Esophagus squamous epithelium (tissue), 4 donors: ENCODE measurements around the gene RNF13.

Experiments used
- POLR2A ChIP-seq, 4 donors: fragments of 450-650 bp; IDR thresholded peaks; one replicate each; pipeline ENCODE4 v1.6.1; 2017; ENCODE audit warnings: antibody characterized with exemption in 4 of 4, mild to moderate bottlenecking in 4 of 4, moderate library complexity in 3 of 4
- TF ChIP-seq, protein P1 (sequence below), 6 experiments: fragments of 450-650 bp in 4 of 6; fragments of 200-600 bp in 2 of 6; sonication (generic) in 2 of 6; IDR thresholded peaks; one replicate each; pipeline ENCODE4 v1.5.1; 2016 to 2019; ENCODE audit warnings: antibody characterized with exemption in 6 of 6, mild to moderate bottlenecking in 4 of 6, moderate library complexity in 4 of 6

DNA sequence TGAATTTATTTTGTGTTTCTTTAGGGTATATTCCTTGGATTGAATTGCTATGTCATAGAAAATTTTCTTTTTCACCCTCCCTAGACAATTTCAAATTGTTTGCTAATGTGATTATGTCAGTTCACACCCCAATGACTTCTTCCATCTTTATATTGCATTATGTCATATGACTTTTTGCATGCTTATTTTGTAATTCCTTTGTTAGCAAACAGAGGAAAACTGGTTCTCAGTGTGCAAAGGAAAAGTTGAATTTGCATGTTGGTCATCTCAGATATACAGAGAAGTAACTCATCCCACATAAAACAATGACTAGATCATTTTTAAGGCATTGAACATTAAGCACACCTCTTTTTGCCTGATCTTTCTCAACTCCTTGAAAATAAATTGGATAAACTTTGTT is 3.3 kb upstream of the RNF13 start:
- TF ChIP-seq, protein P1, sequence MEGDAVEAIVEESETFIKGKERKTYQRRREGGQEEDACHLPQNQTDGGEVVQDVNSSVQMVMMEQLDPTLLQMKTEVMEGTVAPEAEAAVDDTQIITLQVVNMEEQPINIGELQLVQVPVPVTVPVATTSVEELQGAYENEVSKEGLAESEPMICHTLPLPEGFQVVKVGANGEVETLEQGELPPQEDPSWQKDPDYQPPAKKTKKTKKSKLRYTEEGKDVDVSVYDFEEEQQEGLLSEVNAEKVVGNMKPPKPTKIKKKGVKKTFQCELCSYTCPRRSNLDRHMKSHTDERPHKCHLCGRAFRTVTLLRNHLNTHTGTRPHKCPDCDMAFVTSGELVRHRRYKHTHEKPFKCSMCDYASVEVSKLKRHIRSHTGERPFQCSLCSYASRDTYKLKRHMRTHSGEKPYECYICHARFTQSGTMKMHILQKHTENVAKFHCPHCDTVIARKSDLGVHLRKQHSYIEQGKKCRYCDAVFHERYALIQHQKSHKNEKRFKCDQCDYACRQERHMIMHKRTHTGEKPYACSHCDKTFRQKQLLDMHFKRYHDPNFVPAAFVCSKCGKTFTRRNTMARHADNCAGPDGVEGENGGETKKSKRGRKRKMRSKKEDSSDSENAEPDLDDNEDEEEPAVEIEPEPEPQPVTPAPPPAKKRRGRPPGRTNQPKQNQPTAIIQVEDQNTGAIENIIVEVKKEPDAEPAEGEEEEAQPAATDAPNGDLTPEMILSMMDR (IDR thresholded peaks at IDR 0.05) = no peak
- TF ChIP-seq POLR2A (IDR thresholded peaks at IDR 0.05) = no peak
